Endothelial cell of umbilical vein (primary cell): ENCODE data around the gene EYS. TPM values are rescaled to one million over a fixed set of nuclear protein-coding genes. Genes with fewer than 3 reads are reported as not detected.

Source experiments
- BruUV-seq: library from RNA; stranded (reverse); fragments of 400-500 nt; replicated peaks from 2 replicates; lab custom pipeline; 2021; lab: Mats Ljungman, UMichigan
- CTCF ChIA-PET: fragments of 300-600, 350-600 bp; sonication (Branson Sonifier 250); formaldehyde crosslinking; loops from one replicate; lab custom pipeline; 2021; ENCODE audit warnings: antibody characterized with exemption, inconsistent platforms; lab: Charles Lee
- POLR2A ChIA-PET: fragments of 300-600, 350-600 bp; sonication (Branson Sonifier 250); formaldehyde crosslinking; loops from one replicate; lab custom pipeline; 2021; ENCODE audit warnings: antibody characterized with exemption, inconsistent platforms; lab: Charles Lee
- DNase-seq: peaks from one replicate; pipeline ENCODE4 v3.0.0-alpha.2; 2011; ENCODE audit warnings: low read depth, low spot score
- FAIRE-seq: peaks from 2 replicates; lab custom pipeline; 2011; peaks lifted over from hg19 to GRCh38; lab: Jason Lieb, UNC
- H2AFZ ChIP-seq: 2 replicates; pipeline ENCODE4 v1.6.0; 2012; ENCODE audit warnings: low read depth, low read length, control low read depth, inconsistent platforms
- H3K27ac ChIP-seq: 2 replicates; pipeline ENCODE4 v1.5.1; 2011; ENCODE audit warnings: low read depth, mild to moderate bottlenecking, control low read depth, low read length, moderate library complexity; ENCODE audit not compliant: insufficient read depth
- H3K27me3 ChIP-seq, 2 experiments: 2 replicates each; pipeline versions ENCODE4 v1.6.0 to v1.6.1; 2011; ENCODE audit warnings: low read length in 2 of 2, mixed read lengths in 1 of 2; ENCODE audit not compliant: control insufficient read depth in 2 of 2, insufficient read depth in 2 of 2
- H3K36me3 ChIP-seq, 2 experiments: 2 replicates in 1 of 2; 3 replicates in 1 of 2; pipeline ENCODE4 v1.5.1; 2011; ENCODE audit warnings: low read length in 2 of 2, mild to moderate bottlenecking in 1 of 2, moderate library complexity in 1 of 2; ENCODE audit not compliant: control insufficient read depth in 2 of 2, insufficient read depth in 2 of 2; ENCODE audit errors: extremely low read depth in 1 of 2
- H3K4me1 ChIP-seq: 3 replicates; pipeline ENCODE4 v1.5.1; 2011; ENCODE audit warnings: mild to moderate bottlenecking, low read length; ENCODE audit not compliant: control insufficient read depth, insufficient read depth; ENCODE audit errors: extremely low read depth
- H3K4me2 ChIP-seq: 2 replicates; pipeline ENCODE4 v1.6.1; 2011; ENCODE audit warnings: low read length, control low read depth, mixed read lengths; ENCODE audit not compliant: insufficient read depth
- H3K4me3 ChIP-seq, 3 experiments: fragments of 200-600 bp in 1 of 3; sonication (generic), shearing (Covaris generic) in 1 of 3; replicated peaks in 1 of 3; 2 replicates each; pipeline ENCODE4 v1.5.1; 2011 to 2016; ENCODE audit warnings: control low read depth in 3 of 3, low read length in 3 of 3, mild to moderate bottlenecking in 2 of 3, inconsistent platforms in 1 of 3, low read depth in 1 of 3, moderate library complexity in 1 of 3; ENCODE audit not compliant: insufficient read depth in 1 of 3
- H3K79me2 ChIP-seq: 2 replicates; pipeline ENCODE4 v1.6.0; 2012; ENCODE audit warnings: low read length, inconsistent platforms; ENCODE audit not compliant: control insufficient read depth, insufficient read depth
- H3K9ac ChIP-seq: replicated peaks from 2 replicates; pipeline ENCODE3; 2011; ENCODE audit warnings: low read length, control low read depth; ENCODE audit not compliant: insufficient read depth; ENCODE audit errors: extremely low read depth
- H3K9me1 ChIP-seq: replicated peaks from 3 replicates; pipeline ENCODE4 v1.6.0; 2011; ENCODE audit warnings: mild to moderate bottlenecking, low read length; ENCODE audit not compliant: control insufficient read depth, insufficient read depth; ENCODE audit errors: extremely low read depth
- H3K9me3 ChIP-seq: replicated peaks from 2 replicates; pipeline ENCODE4 v1.5.1; 2012; ENCODE audit warnings: low read length, inconsistent platforms; ENCODE audit not compliant: control insufficient read depth, insufficient read depth
- H4K20me1 ChIP-seq: replicated peaks from 2 replicates; pipeline ENCODE3; 2011; ENCODE audit warnings: mild to moderate bottlenecking, low read length; ENCODE audit not compliant: control insufficient read depth, insufficient read depth; ENCODE audit errors: extremely low read depth
- EZH2 ChIP-seq: IDR thresholded peaks from 2 replicates; pipeline ENCODE4 v1.6.1; 2012; ENCODE audit warnings: borderline replicate concordance, low read depth, mild to moderate bottlenecking, moderate library complexity, low read length, inconsistent platforms; ENCODE audit not compliant: severe bottlenecking
- FOS ChIP-seq: IDR thresholded peaks from 2 replicates; pipeline ENCODE4 v1.6.1; 2011; ENCODE audit warnings: mild to moderate bottlenecking, low read length, moderate library complexity, borderline replicate concordance; ENCODE audit not compliant: insufficient read depth
- GATA2 ChIP-seq: IDR thresholded peaks from 2 replicates; pipeline ENCODE4 v1.7.0; 2011; ENCODE audit warnings: low read depth, mild to moderate bottlenecking, moderate library complexity, mixed read lengths, low read length; ENCODE audit not compliant: insufficient read length, insufficient read depth
- JUN ChIP-seq: IDR thresholded peaks from 2 replicates; pipeline ENCODE4 v1.6.1; 2011; ENCODE audit warnings: borderline replicate concordance, low read depth; ENCODE audit not compliant: insufficient read length, insufficient read depth
- MYC ChIP-seq: IDR thresholded peaks from one replicate; pipeline ENCODE4 v1.6.1; 2011; ENCODE audit warnings: mild to moderate bottlenecking, low read depth, low read length
- POLR2A ChIP-seq: IDR thresholded peaks from 2 replicates; pipeline ENCODE4 v1.6.1; 2012; ENCODE audit warnings: low read depth, mild to moderate bottlenecking, control low read depth, low read length
- POLR2AphosphoS5 ChIP-seq: IDR thresholded peaks from 2 replicates; pipeline ENCODE4 v1.6.1; 2012; ENCODE audit warnings: low read depth, mild to moderate bottlenecking, control low read depth, low read length, moderate library complexity; ENCODE audit not compliant: insufficient read depth
- dilution Hi-C: fragments of 300-500 bp; cut with MboI; formaldehyde crosslinking; loops from one replicate; pipeline ENCODE4 v1.15.0; 2019; ENCODE audit warnings: low sequenced_read_pairs; ENCODE audit not compliant: extremely low pct_ligation_motif_present
- intact Hi-C: fragments of 100-400 bp; cut with micrococcal nuclease; formaldehyde crosslinking; loops from one replicate; pipeline ENCODE4 v1.10.0; 2022
- polyA plus RNA-seq, 4 experiments: library from polyadenylated mRNA; depleted of rRNA in 3 of 4; stranded (reverse) in 3 of 4; unstranded in 1 of 4; fragments of >200 nt; gene quantifications; 2 replicates each; pipeline versions ENCODE4 v1.2.1 to v1.2.3, GENCODE V29; 2011 to 2012; ENCODE audit warnings: missing spikeins in 1 of 4
- total RNA-seq: library from RNA; stranded (reverse); gene quantifications from 2 replicates; pipeline ENCODE4 v1.2.3, GENCODE V29; 2021
- TF ChIP-seq, protein P1 (sequence below), 2 donors: IDR thresholded peaks; 1 replicate in 1 of 2; 2 replicates in 1 of 2; pipeline ENCODE4 v1.5.1; 2011; ENCODE audit warnings: low read length in 2 of 2, mild to moderate bottlenecking in 2 of 2, moderate library complexity in 2 of 2, control low read depth in 1 of 2, inconsistent platforms in 1 of 2, low read depth in 1 of 2; ENCODE audit not compliant: insufficient read depth in 1 of 2; ENCODE audit errors: extremely low read depth in 1 of 2
- TF ChIP-seq, protein P2 (sequence below): IDR thresholded peaks from 2 replicates; pipeline ENCODE4 v1.6.1; 2011; ENCODE audit not compliant: insufficient read depth, insufficient read length

The EYS gene
- total and polyA plus RNA-seq, 2 donors (not counting 3 experiments of a cell fraction or from before 2014, with no cell fraction given): 0.01 to 0.27 TPM

GRCh38 chr6:63817492-63818050 is 1889.5 kb downstream of the EYS start:
- ChIA-PET CTCF (interaction anchor here (1.0 to 2.5 kb wide), 6 partner anchors 11 to 465 kb away, joined by 5 to 22 read pairs (median 15); no protein-coding TSS in a partner anchor), POLR2A (no interaction called here)
- Histone ChIP-seq H3K9ac (no peak overlapping the region), H3K79me2 (no peaks in the 10 kb centered on the region), H3K9me3 (no peaks in the 10 kb centered on the region), H3K27me3 (peaks cover 0 to 3% of the 10 kb centered on the region in 2 experiments), H3K4me3 (no peak overlapping the region), H3K4me2 (no peak overlapping the region), H3K9me1 (no peaks in the 10 kb centered on the region), H3K4me1 (no peaks in the 10 kb centered on the region), H4K20me1 (no peaks in the 10 kb centered on the region), H2AFZ (no peak overlapping the region), H3K36me3 (no peaks in the 10 kb centered on the region), H3K27ac (no peak overlapping the region)
- intact Hi-C loops (no loop called here), dilution Hi-C loops (no loop called here)
- DNase-seq (no peak), FAIRE-seq (no peak)
- BruUV-seq: no TSS peak
- TF ChIP-seq POLR2AphosphoS5: no peak
- TF ChIP-seq EZH2: no peak
- TF ChIP-seq GATA2: no peak
- TF ChIP-seq, protein P1, sequence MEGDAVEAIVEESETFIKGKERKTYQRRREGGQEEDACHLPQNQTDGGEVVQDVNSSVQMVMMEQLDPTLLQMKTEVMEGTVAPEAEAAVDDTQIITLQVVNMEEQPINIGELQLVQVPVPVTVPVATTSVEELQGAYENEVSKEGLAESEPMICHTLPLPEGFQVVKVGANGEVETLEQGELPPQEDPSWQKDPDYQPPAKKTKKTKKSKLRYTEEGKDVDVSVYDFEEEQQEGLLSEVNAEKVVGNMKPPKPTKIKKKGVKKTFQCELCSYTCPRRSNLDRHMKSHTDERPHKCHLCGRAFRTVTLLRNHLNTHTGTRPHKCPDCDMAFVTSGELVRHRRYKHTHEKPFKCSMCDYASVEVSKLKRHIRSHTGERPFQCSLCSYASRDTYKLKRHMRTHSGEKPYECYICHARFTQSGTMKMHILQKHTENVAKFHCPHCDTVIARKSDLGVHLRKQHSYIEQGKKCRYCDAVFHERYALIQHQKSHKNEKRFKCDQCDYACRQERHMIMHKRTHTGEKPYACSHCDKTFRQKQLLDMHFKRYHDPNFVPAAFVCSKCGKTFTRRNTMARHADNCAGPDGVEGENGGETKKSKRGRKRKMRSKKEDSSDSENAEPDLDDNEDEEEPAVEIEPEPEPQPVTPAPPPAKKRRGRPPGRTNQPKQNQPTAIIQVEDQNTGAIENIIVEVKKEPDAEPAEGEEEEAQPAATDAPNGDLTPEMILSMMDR (IDR thresholded peaks at IDR 0.05; ENCODE audit: extremely low read depth in 1 of 2, insufficient read depth in 1 of 2, low read depth in 1 of 2, low read length in 2 of 2): no peak
- no peak for TF ChIP-seq POLR2A
- TF ChIP-seq MYC: no peak
- TF ChIP-seq, protein P2, sequence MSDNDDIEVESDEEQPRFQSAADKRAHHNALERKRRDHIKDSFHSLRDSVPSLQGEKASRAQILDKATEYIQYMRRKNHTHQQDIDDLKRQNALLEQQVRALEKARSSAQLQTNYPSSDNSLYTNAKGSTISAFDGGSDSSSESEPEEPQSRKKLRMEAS: no peak
- TF ChIP-seq JUN: no peak
- no peak for TF ChIP-seq FOS
